ENCODE measurements around the gene LHFPL5.

DNA sequence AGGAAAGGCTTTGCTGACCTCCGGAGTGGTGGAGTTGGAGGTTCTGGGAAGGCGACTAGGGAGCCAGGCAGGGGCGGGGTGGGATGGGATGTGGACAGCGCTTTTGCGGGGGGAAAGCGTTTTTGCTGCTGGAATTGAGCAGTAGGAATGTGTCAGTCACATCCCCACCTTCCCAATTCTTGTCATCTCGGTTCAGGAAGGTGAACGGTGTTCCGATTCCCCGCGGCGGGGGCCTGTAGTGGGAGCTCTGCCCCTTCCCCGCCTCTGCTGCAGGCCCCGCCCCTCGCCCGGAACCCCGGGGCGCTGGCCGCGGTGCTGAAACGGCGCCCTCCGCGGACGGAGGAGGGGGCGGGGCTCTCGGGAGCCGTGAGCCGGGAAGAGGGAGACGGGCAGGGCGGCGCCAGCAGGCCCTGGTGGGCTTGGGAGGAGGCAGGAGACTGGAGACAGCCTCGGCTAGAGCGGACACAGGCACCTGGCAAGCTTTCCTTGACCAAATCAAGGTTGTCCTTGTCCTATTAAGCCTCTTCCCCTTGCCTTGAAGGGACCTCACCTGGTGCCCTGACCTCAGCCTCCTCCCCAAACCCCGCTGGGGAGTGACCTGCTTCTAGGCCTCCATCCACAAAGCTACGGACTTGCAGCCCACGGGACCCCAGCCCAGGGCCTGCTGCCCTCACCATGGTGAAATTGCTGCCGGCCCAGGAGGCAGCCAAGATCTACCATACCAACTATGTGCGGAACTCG is at the start of gene LHFPL5:
- TF ChIP-seq, protein P1, sequence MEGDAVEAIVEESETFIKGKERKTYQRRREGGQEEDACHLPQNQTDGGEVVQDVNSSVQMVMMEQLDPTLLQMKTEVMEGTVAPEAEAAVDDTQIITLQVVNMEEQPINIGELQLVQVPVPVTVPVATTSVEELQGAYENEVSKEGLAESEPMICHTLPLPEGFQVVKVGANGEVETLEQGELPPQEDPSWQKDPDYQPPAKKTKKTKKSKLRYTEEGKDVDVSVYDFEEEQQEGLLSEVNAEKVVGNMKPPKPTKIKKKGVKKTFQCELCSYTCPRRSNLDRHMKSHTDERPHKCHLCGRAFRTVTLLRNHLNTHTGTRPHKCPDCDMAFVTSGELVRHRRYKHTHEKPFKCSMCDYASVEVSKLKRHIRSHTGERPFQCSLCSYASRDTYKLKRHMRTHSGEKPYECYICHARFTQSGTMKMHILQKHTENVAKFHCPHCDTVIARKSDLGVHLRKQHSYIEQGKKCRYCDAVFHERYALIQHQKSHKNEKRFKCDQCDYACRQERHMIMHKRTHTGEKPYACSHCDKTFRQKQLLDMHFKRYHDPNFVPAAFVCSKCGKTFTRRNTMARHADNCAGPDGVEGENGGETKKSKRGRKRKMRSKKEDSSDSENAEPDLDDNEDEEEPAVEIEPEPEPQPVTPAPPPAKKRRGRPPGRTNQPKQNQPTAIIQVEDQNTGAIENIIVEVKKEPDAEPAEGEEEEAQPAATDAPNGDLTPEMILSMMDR (conservative IDR thresholded peaks at IDR 0.05; ENCODE audit: low read length): no peak
- no peak for TF ChIP-seq EZH2phosphoT487 (IDR thresholded peaks at IDR 0.05; ENCODE audit: borderline replicate concordance, low read depth, low read length)

Measured in OCI-LY7 (cell line).